Endothelial cell of umbilical vein (primary cell): Measurements from ENCODE around the gene ADCY7. TPM values are rescaled to one million over a fixed set of nuclear protein-coding genes. Genes with fewer than 3 reads are reported as not detected.

Experiments used
- BruUV-seq: library from RNA; stranded (reverse); fragments of 400-500 nt; replicated peaks from 2 replicates; lab custom pipeline; 2021; lab: Mats Ljungman, UMichigan
- CTCF ChIA-PET: fragments of 300-600, 350-600 bp; sonication (Branson Sonifier 250); formaldehyde crosslinking; loops from one replicate; lab custom pipeline; 2021; ENCODE audit warnings: antibody characterized with exemption, inconsistent platforms; lab: Charles Lee
- POLR2A ChIA-PET: fragments of 300-600, 350-600 bp; sonication (Branson Sonifier 250); formaldehyde crosslinking; loops from one replicate; lab custom pipeline; 2021; ENCODE audit warnings: antibody characterized with exemption, inconsistent platforms; lab: Charles Lee
- DNase-seq: peaks from one replicate; pipeline ENCODE4 v3.0.0-alpha.2; 2011; ENCODE audit warnings: low read depth, low spot score
- FAIRE-seq: peaks from 2 replicates; lab custom pipeline; 2011; peaks lifted over from hg19 to GRCh38; lab: Jason Lieb, UNC
- H2AFZ ChIP-seq: 2 replicates; pipeline ENCODE4 v1.6.0; 2012; ENCODE audit warnings: low read depth, low read length, control low read depth, inconsistent platforms
- H3K27ac ChIP-seq: 2 replicates; pipeline ENCODE4 v1.5.1; 2011; ENCODE audit warnings: low read depth, mild to moderate bottlenecking, control low read depth, low read length, moderate library complexity; ENCODE audit not compliant: insufficient read depth
- H3K27me3 ChIP-seq, 2 experiments: 2 replicates each; pipeline versions ENCODE4 v1.6.0 to v1.6.1; 2011; ENCODE audit warnings: low read length in 2 of 2, mixed read lengths in 1 of 2; ENCODE audit not compliant: control insufficient read depth in 2 of 2, insufficient read depth in 2 of 2
- H3K36me3 ChIP-seq, 2 experiments: 2 replicates in 1 of 2; 3 replicates in 1 of 2; pipeline ENCODE4 v1.5.1; 2011; ENCODE audit warnings: low read length in 2 of 2, mild to moderate bottlenecking in 1 of 2, moderate library complexity in 1 of 2; ENCODE audit not compliant: control insufficient read depth in 2 of 2, insufficient read depth in 2 of 2; ENCODE audit errors: extremely low read depth in 1 of 2
- H3K4me1 ChIP-seq: 3 replicates; pipeline ENCODE4 v1.5.1; 2011; ENCODE audit warnings: mild to moderate bottlenecking, low read length; ENCODE audit not compliant: control insufficient read depth, insufficient read depth; ENCODE audit errors: extremely low read depth
- H3K4me2 ChIP-seq: 2 replicates; pipeline ENCODE4 v1.6.1; 2011; ENCODE audit warnings: low read length, control low read depth, mixed read lengths; ENCODE audit not compliant: insufficient read depth
- H3K4me3 ChIP-seq, 3 experiments: fragments of 200-600 bp in 1 of 3; sonication (generic), shearing (Covaris generic) in 1 of 3; replicated peaks in 1 of 3; 2 replicates each; pipeline ENCODE4 v1.5.1; 2011 to 2016; ENCODE audit warnings: control low read depth in 3 of 3, low read length in 3 of 3, mild to moderate bottlenecking in 2 of 3, inconsistent platforms in 1 of 3, low read depth in 1 of 3, moderate library complexity in 1 of 3; ENCODE audit not compliant: insufficient read depth in 1 of 3
- H3K79me2 ChIP-seq: 2 replicates; pipeline ENCODE4 v1.6.0; 2012; ENCODE audit warnings: low read length, inconsistent platforms; ENCODE audit not compliant: control insufficient read depth, insufficient read depth
- H3K9ac ChIP-seq: replicated peaks from 2 replicates; pipeline ENCODE3; 2011; ENCODE audit warnings: low read length, control low read depth; ENCODE audit not compliant: insufficient read depth; ENCODE audit errors: extremely low read depth
- H3K9me1 ChIP-seq: replicated peaks from 3 replicates; pipeline ENCODE4 v1.6.0; 2011; ENCODE audit warnings: mild to moderate bottlenecking, low read length; ENCODE audit not compliant: control insufficient read depth, insufficient read depth; ENCODE audit errors: extremely low read depth
- H3K9me3 ChIP-seq: replicated peaks from 2 replicates; pipeline ENCODE4 v1.5.1; 2012; ENCODE audit warnings: low read length, inconsistent platforms; ENCODE audit not compliant: control insufficient read depth, insufficient read depth
- H4K20me1 ChIP-seq: replicated peaks from 2 replicates; pipeline ENCODE3; 2011; ENCODE audit warnings: mild to moderate bottlenecking, low read length; ENCODE audit not compliant: control insufficient read depth, insufficient read depth; ENCODE audit errors: extremely low read depth
- CTCF ChIP-seq, 2 donors: IDR thresholded peaks; 1 replicate in 1 of 2; 2 replicates in 1 of 2; pipeline ENCODE4 v1.5.1; 2011; ENCODE audit warnings: low read length in 2 of 2, mild to moderate bottlenecking in 2 of 2, moderate library complexity in 2 of 2, control low read depth in 1 of 2, inconsistent platforms in 1 of 2, low read depth in 1 of 2; ENCODE audit not compliant: insufficient read depth in 1 of 2; ENCODE audit errors: extremely low read depth in 1 of 2
- EZH2 ChIP-seq: IDR thresholded peaks from 2 replicates; pipeline ENCODE4 v1.6.1; 2012; ENCODE audit warnings: borderline replicate concordance, low read depth, mild to moderate bottlenecking, moderate library complexity, low read length, inconsistent platforms; ENCODE audit not compliant: severe bottlenecking
- FOS ChIP-seq: IDR thresholded peaks from 2 replicates; pipeline ENCODE4 v1.6.1; 2011; ENCODE audit warnings: mild to moderate bottlenecking, low read length, moderate library complexity, borderline replicate concordance; ENCODE audit not compliant: insufficient read depth
- GATA2 ChIP-seq: IDR thresholded peaks from 2 replicates; pipeline ENCODE4 v1.7.0; 2011; ENCODE audit warnings: low read depth, mild to moderate bottlenecking, moderate library complexity, mixed read lengths, low read length; ENCODE audit not compliant: insufficient read length, insufficient read depth
- JUN ChIP-seq: IDR thresholded peaks from 2 replicates; pipeline ENCODE4 v1.6.1; 2011; ENCODE audit warnings: borderline replicate concordance, low read depth; ENCODE audit not compliant: insufficient read length, insufficient read depth
- MAX ChIP-seq: IDR thresholded peaks from 2 replicates; pipeline ENCODE4 v1.6.1; 2011; ENCODE audit not compliant: insufficient read depth, insufficient read length
- MYC ChIP-seq: IDR thresholded peaks from one replicate; pipeline ENCODE4 v1.6.1; 2011; ENCODE audit warnings: mild to moderate bottlenecking, low read depth, low read length
- POLR2A ChIP-seq: IDR thresholded peaks from 2 replicates; pipeline ENCODE4 v1.6.1; 2012; ENCODE audit warnings: low read depth, mild to moderate bottlenecking, control low read depth, low read length
- POLR2AphosphoS5 ChIP-seq: IDR thresholded peaks from 2 replicates; pipeline ENCODE4 v1.6.1; 2012; ENCODE audit warnings: low read depth, mild to moderate bottlenecking, control low read depth, low read length, moderate library complexity; ENCODE audit not compliant: insufficient read depth
- dilution Hi-C: fragments of 300-500 bp; cut with MboI; formaldehyde crosslinking; loops from one replicate; pipeline ENCODE4 v1.15.0; 2019; ENCODE audit warnings: low sequenced_read_pairs; ENCODE audit not compliant: extremely low pct_ligation_motif_present
- intact Hi-C: fragments of 100-400 bp; cut with micrococcal nuclease; formaldehyde crosslinking; loops from one replicate; pipeline ENCODE4 v1.10.0; 2022
- polyA plus RNA-seq, 4 experiments: library from polyadenylated mRNA; depleted of rRNA in 3 of 4; stranded (reverse) in 3 of 4; unstranded in 1 of 4; fragments of >200 nt; gene quantifications; 2 replicates each; pipeline versions ENCODE4 v1.2.1 to v1.2.3, GENCODE V29; 2011 to 2012; ENCODE audit warnings: missing spikeins in 1 of 4
- total RNA-seq: library from RNA; stranded (reverse); gene quantifications from 2 replicates; pipeline ENCODE4 v1.2.3, GENCODE V29; 2021

The ADCY7 gene
- total and polyA plus RNA-seq, 2 donors (not counting 3 experiments of a cell fraction or from before 2014, with no cell fraction given): 3.5 to 9.3 TPM

- Histone ChIP-seq H3K36me3 (no peaks in the 10 kb centered on the region), H4K20me1 (no peaks in the 10 kb centered on the region), H3K27me3 (no peaks in the 10 kb centered on the region), H3K9me3 (no peaks in the 10 kb centered on the region), H3K4me3 (no peak overlapping the region), H3K4me1 (peaks cover 6% of the 10 kb centered on the region), H2AFZ (no peak overlapping the region), H3K27ac (no peak overlapping the region), H3K9me1 (no peaks in the 10 kb centered on the region), H3K9ac (no peak overlapping the region), H3K79me2 (no peaks in the 10 kb centered on the region), H3K4me2 (no peak overlapping the region)
- ChIA-PET POLR2A (no interaction called here), CTCF (interaction anchor here (0.6 kb wide), 1 partner anchor 314 kb away, joined by 3 read pairs; no protein-coding TSS in a partner anchor)
- DNase-seq: no peak
- dilution Hi-C loops (no loop called here), intact Hi-C loops (no loop called here)
- no TSS peak for BruUV-seq
- FAIRE-seq: no peak
- TF ChIP-seq JUN: no peak
Measured at GRCh38 chr16:50272111-50272571, 5.8 kb downstream of the ADCY7 start.

- Histone ChIP-seq H3K9ac (no peak overlapping the region), H3K4me2 (no peak overlapping the region), H4K20me1 (no peaks in the 10 kb centered on the region), H3K4me3 (no peak overlapping the region), H3K4me1 (peaks cover under 1% of the 10 kb centered on the region), H3K27me3 (no peaks in the 10 kb centered on the region), H3K9me1 (no peaks in the 10 kb centered on the region), H3K79me2 (no peaks in the 10 kb centered on the region), H3K36me3 (no peaks in the 10 kb centered on the region), H2AFZ (no peak overlapping the region), H3K27ac (no peak overlapping the region), H3K9me3 (no peaks in the 10 kb centered on the region)
- ChIA-PET POLR2A (no interaction called here), CTCF (interaction anchor here (0.7 to 0.9 kb wide), 3 partner anchors 17 to 393 kb away, joined by 3 read pairs; no protein-coding TSS in a partner anchor)
- dilution Hi-C loops: no loop called here
- DNase-seq: no peak
- no peak for TF ChIP-seq JUN
- no peak for TF ChIP-seq FOS
- TF ChIP-seq MAX: no peak
- no peak for TF ChIP-seq MYC
- no peak for TF ChIP-seq POLR2A
- TF ChIP-seq GATA2: no peak
- no peak for TF ChIP-seq EZH2
- no peak for TF ChIP-seq CTCF (IDR thresholded peaks at IDR 0.05; ENCODE audit: extremely low read depth in 1 of 2, insufficient read depth in 1 of 2, low read depth in 1 of 2, low read length in 2 of 2)
- TF ChIP-seq POLR2AphosphoS5: no peak
- BruUV-seq: no TSS peak
- intact Hi-C loops: no loop called here
- FAIRE-seq: no peak
Measured at GRCh38 chr16:50272687-50273381, 6.5 kb downstream of the ADCY7 start.
